Measurements from ENCODE around the gene SCAMP4.

The SCAMP4 gene

GRCh38 chr19:1905110-1905862, at the start of gene SCAMP4, which contains the start of gene ADAT3:
SCAMP4 (plus strand) TSS chr19:1905399; CDS start chr19:1915020, 9,621 bp downstream.
ADAT3 (plus strand) TSS chr19:1905399; CDS start chr19:1912048, 6,649 bp downstream.
- peak; percentile 99 for DNase-seq

GRCh38 chr19:1855828-1856255, 49.4 kb upstream of the SCAMP4 start:
- peak; percentile 43 for DNase-seq

GRCh38 chr19:1856345-1856697, 48.9 kb upstream of the SCAMP4 start:
- DNase-seq: no peak

DNA sequence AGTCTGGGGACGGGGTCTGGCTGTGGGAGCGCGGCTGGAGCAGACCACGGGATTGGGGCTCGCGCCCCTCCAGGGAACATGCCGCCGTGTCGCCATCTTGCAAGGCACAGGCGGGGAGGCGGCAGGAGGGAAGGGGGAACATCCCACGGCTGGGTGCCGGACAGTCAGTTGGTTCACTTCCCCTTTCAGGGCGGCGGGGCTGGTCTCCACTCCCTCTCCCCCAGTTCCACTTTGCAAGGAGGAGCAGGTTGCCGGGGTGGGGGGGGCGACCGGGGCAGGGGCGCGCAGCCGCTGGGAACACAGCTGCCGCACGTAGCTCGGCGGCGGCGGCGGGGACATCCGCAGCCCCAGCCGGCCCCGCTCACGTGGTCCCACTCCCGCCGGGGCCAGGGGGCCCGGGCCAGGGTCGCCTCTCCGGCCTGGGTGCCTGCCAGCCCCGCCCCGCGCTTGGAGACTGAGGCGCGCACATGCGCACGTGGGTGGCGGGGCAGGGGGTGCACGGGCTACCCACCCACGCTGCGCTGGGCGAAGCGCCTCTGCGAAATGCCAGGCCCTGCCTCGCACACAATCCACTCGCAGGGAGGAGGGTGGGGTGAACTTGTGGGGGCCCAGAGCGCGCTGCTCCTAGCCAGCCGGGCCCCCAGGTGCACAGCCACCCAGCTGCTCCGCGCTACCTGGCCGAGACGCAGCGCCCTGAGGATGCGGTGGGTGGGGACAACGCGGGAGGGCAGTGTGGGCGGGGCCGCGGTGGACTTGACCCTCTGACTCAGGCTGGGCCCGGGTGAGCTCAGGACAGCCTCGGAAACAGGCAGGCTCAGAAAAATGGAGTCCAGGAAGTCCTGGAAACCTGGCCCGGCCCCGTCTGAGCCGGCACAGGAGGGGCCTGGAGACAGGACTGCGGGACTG, 48.2 kb upstream of the SCAMP4 start:
- DNase-seq: peak; percentile 39

GRCh38 chr19:1857648-1858326, 47.4 kb upstream of the SCAMP4 start:
- DNase-seq: no peak

- DNase-seq: no peak
Observed at GRCh38 chr19:1858412-1859081, 46.7 kb upstream of the SCAMP4 start.

DNA sequence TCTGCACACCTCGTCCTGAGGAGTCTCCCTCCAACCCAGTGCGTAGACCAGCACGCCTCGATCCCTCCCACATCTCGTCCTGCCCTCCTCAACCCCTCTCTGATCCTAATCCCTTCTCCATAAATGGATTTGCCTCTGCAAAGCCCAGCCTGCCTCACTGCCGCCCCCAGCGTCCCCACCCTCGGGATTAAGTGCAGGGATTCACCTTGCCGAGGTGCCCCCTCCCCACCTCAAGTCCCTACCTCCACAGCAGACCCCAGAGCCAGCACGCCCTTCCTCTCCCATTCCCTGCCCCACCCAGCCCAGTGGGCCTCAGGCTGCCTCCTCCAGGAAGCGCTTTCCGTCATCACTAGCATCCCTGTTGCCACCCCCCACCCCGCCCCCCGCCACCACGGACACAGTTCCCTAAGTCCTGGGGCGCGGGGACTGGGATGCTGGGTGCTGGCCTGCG, 45.8 kb upstream of the SCAMP4 start:
- no peak for DNase-seq

- peak; percentile 77 for DNase-seq
Observed at GRCh38 chr19:1860042-1860775, 45.0 kb upstream of the SCAMP4 start.

- DNase-seq: no peak
Observed at GRCh38 chr19:1860821-1861598, 44.2 kb upstream of the SCAMP4 start.

- DNase-seq: no peak
Observed at GRCh38 chr19:1861599-1862031, 43.6 kb upstream of the SCAMP4 start.

DNA sequence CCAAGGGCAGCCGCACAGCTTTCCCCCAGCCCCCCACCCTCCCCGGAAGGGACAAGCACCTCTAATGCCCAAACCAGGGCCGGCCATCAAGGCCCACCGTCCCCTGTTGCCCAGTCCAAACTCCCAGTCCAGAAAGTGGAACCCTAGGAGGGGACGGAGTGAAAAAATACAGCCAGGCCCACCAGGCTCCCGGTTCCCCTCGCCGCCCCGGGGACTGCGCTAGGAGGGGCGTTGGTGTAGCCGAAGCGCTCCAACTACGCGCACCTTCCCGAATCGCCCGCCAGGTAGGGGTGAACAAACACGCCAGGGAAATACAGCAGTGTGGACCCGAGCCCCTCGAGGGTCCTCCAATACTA, 43.2 kb upstream of the SCAMP4 start:
- no peak for DNase-seq

GRCh38 chr19:1862424-1863327, 42.5 kb upstream of the SCAMP4 start:
- DNase-seq: peak; percentile 71

- no peak for DNase-seq
Observed at GRCh38 chr19:1863328-1863637, 41.9 kb upstream of the SCAMP4 start, which contains the start of gene KLF16. KLF16 (minus strand) TSS chr19:1863579; CDS start chr19:1863497, 82 bp downstream.

DNA sequence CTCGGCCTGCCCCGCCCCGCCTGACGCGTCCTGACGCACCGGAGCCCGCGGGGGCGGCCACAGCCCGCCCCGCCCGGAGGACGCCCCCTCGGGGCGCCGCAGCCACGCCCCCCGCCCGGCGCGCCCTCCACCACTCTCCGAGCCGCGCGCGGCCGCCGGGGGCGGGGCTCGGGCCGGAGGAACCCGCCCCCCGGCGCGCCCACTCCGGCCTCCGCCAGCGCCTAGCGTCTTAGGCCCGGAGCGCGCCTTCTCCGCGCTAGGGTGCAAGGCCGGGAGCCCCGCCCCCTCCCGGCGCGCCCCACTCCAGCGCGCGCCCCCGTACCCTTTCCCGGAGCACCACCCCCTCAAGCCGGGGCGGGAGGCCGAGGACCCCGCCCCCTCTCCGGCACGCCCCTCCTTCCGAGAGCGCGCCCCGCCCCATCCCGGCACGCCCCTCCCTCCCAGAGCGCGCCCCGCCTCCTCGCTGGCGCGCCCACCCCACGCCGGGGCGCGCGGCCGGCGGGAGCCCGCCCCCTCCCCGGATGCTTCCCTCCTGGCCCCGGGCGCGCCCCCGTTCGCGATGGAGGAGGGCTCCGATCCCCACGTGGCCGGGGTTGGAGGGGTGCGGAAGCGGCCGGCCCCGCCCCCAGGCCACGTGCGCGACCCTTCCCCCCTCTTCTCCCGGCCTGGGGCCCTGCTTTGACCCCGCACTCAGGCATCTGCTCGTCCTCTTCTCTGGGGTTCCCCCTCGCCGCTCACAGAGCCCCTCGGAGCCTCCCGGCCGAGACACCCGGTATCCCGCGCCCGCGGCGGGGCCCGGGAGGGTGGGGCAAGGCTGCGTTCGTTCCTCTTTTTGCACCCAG, 41.3 kb upstream of the SCAMP4 start:
- DNase-seq: peak; percentile 93

GRCh38 chr19:1864480-1865171, 40.6 kb upstream of the SCAMP4 start:
- peak; percentile 73 for DNase-seq

GRCh38 chr19:1865172-1866010, 39.8 kb upstream of the SCAMP4 start:
- no peak for DNase-seq

DNA sequence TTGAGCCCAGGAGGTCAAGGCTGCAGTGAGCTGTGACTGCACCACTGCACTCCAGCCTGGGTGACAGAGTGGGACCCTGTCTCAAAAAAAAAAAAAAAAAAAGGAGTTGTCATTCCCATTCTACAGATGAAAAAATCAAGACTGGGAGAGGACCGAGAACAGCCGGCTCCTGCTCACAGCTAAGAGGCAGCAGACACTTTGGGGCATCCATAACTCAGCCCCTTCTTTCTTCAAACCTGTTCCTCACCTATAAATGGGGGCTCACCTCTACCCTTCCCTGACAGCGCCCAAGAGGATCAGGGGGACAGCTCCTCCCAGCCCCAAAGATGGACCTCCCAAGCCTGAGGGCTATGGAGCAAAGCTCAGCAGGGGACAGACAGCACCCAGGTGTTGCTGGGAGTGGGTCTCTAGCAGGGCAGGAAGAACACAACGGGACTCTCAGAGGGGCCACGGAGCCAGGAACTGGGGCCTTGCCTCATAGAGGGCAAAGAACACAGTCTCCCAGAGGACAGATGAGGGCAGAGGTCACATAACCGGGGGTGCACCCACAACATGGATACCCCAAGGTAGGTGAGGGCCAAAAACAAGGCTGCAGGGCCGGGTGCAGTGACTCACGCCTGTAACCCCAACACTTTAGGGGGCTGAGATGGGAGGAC, 38.4 kb upstream of the SCAMP4 start:
- DNase-seq: no peak

Data from CD4-positive, alpha-beta T cell treated with Interleukin-10 for 1 hour (primary cell).